GM21576 (cell line): Measurements from ENCODE around the gene RAB26.

ENCODE experiments used
- ATAC-seq: cut with Tn5 transposase; IDR thresholded peaks from one replicate; pipeline ENCODE4 v1.9.1; 2021; ENCODE audit warnings: mild to moderate bottlenecking, moderate library complexity; ENCODE audit not compliant: unreplicated experiment

The RAB26 gene

GRCh38 chr16:2159175-2159838 is 10.9 kb downstream of the RAB26 start:
- ATAC-seq = no peak

DNA sequence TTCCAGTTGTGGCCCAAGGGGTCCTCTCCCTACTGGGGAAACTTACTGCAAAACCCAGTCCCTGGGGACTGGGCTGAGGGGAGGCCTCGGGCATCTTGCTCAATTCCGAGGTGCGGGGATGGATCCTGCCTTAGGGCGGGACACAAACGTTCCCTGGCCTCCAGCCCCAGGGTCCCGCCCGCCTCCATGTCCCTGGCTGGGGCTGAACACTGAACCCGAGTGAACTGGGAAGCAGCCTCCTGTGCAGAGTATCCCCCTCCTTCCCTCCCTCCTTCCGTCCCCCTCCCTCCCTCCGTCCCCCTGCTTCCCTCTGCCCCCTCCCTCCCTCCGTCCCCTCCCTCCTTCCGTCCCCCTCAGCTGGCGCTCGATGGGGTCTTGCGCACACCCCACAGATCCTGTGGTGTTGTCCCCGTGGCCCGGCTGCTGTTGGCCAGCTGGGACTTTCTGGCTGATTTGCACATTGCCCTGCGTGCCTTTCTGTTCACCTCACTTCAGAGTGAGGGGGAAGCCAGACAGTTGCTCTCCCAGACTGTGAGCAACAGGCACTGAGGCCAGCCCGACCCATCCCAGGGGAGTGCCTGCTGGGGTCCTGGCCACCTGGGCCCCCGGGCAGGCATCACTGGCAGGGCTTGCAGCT is 12.6 kb downstream of the RAB26 start:
- no peak for ATAC-seq

GRCh38 chr16:2161911-2162310 is 13.5 kb downstream of the RAB26 start:
- ATAC-seq = no peak

DNA sequence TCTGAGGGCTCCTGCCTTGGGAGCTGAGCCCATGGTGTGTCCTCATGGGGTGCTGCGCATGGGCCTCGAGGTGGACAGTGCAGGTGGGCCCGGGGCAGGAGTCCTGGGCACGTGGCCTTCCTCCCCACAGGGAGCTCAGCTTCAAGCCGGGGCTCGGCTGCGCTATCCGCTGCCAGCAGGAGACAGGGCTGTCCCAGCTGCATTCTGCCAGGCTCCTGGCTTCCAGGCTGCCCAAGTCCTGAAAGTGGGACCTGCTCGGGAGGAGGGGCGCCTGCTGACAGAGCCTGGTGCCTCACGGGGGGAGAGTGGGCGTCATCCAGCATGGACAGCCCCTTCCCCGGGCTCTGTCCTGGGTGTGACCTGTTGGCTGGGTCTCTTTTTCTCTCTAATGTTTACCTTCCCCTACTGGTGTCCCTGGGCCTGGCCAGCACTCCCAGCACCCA is 14.3 kb downstream of the RAB26 start:
- no peak for ATAC-seq

- ATAC-seq = no peak
These were observed 14.9 kb downstream of the RAB26 start for GRCh38 chr16:2163211-2163881.

DNA sequence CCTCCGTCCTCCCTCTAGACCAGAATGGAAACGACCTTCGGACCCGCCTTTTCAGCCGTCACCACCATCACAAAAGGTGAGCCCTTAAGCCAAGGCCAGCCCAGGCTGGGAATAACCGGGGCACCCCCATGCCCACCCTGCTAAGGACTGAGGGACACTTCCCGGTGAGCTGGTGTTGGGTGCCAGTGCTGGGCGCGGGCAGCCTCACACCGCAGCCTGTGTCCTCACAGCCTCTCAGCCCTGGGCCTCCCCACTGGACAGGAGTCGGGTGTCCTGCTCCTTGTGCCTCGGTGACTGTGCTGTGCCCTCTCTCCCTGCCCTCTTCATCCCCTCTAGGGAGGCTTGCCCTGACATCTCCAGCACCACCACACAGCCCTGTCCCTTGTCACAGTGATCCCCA is 17.4 kb downstream of the RAB26 start:
- no peak for ATAC-seq

GRCh38 chr16:2166263-2167067 is 18.0 kb downstream of the RAB26 start:
- no peak for ATAC-seq

DNA sequence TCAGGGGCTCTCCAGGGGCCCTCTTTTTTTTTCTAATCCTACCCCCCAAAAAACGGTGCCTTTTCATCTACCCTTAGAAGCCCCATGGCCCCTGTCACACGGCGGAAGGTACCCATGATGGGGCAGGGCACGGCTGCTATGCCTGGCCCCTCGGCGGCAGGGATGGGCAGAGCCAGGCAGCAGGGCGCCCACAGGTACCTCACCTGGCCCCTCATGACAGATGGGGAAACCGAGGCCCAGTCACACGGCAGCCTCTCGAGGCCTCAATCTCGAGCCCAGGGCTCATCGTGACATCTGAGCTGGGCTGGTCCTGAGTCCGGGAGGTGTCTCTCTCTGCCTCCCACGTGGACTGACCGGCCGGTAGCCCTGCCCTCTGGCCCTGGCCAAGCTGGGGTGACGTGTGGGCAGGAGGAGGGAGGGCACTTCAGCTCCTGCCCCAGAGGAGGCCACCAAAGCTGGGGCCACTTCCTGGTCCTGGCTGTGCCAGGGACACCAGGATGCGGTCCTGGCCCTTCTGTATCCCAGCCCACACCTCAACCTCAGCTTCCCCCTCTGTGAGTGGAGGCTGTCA is 18.7 kb downstream of the RAB26 start:
- ATAC-seq = no peak

GRCh38 chr16:2170080-2170479 is 21.7 kb downstream of the RAB26 start:
- ATAC-seq = no peak

DNA sequence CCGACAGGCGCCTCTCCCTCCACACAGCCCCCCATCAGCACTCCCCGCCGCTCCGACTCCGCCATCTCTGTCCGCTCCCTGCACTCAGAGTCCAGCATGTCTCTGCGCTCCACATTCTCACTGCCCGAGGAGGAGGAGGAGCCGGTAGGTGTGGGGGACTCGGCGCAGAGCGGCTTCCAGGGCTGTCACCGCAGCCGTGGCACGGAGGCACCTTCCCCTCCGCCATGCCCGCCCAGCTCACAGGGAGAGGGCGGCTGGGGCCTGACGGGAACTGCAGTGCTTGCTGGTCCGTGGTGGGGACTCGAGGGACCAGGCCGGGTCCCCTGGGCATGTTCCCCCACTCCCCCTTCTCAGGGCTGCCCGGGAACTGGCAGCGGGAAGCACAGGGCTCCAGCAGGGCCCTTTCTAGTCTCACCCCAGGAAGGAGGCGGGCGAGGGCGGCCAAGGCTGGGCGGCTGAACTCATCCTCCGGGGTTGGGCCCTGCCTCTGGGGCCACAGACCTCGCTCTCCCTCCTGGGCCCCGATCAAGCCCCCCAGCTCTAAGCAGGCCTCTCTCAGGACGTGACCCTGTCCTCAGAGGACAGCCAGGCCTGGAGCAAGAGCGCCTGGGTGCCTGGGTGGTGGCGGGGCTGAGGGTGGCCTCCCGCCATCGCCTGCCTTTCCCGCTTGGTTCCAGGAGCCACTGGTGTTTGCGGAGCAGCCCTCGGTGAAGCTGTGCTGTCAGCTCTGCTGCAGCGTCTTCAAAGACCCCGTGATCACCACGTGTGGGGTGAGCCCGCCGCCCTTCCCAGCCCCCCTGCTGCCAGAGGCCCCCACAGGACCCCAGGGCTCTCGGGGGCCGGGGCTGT is 22.4 kb downstream of the RAB26 start:
- ATAC-seq = no peak

GRCh38 chr16:2171601-2172178 is 23.3 kb downstream of the RAB26 start:
- ATAC-seq = no peak

GRCh38 chr16:2172688-2173335 is 24.4 kb downstream of the RAB26 start:
- no peak for ATAC-seq

DNA sequence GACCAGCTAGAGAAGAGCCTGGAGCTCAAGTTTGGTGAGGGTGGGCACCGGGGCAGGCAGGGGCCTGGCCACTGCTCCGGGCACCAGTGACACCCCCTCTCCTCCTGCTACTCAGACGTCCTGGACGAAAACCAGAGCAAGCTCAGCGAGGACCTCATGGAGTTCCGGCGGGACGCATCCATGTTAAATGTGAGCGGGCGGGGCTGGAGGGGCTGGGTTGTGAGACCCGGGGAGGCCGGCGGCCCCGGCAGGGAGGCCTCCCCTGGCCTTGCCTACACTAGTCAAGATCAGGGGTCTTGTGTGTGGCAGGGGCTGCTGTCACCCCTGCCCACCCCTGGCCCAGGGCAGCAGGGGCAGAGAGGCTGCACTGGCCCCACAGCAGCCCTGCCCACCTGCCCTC is 24.9 kb downstream of the RAB26 start:
- ATAC-seq = no peak

GRCh38 chr16:2173916-2174315 is 25.5 kb downstream of the RAB26 start:
- no peak for ATAC-seq

DNA sequence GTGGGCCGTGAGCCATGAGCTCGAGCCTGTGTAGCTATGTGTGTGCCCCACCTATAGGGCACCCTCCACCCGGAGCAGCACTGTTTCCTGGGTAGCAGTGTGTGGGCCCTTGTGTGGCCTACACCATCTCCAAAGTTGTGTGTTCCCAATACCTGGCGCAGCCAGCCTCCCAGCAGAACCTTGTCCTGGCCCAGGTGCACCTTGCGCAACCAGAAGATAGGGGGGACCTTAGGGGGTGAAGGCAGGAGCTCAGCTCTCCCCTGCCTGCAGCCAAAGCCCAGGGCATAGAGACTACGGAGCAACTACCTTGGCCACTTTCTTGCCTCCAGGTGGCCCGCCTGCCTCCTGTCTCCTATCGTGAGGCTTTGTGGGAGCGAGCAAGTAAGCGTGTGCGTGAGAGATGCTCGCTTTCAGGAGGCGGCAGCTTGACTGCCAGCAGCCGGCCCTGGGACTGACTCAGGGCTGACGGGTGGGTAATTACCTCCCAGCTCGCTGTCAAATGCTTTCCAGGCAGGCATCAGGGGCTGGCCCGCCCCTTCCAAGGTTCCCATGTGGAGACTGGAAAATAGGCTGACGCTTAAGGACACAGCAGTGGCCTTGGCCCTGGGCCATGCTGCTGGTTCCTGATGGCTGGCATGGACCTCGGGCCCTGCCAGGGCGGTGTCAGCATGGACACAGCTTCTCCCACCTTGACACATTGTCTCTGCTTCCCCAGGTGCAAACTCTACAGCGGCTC is 26.1 kb downstream of the RAB26 start:
- no peak for ATAC-seq

- ATAC-seq = no peak
These were observed 27.0 kb downstream of the RAB26 start for GRCh38 chr16:2175454-2175853.

- no peak for ATAC-seq
These were observed 27.6 kb downstream of the RAB26 start for GRCh38 chr16:2176047-2176446.

DNA sequence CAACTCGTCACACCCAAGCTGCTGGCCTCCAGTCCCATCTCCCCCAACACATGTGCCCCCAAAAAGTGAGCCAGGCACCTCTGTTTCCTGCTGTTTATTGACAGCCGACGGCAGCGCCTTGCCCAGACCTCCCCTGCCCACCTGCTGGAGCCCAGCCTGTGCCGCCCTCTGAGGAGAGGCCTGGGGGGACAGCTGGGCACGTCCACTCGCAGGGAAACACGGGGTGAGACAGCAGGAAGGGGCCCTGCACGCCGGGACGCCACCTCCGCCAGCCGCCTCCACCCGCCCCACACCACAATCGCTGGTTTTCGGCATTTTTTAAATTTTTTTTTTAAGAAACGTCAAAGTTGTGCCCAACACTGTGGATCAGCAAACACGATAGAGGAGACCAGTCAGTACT is 28.7 kb downstream of the RAB26 start:
- no peak for ATAC-seq

DNA sequence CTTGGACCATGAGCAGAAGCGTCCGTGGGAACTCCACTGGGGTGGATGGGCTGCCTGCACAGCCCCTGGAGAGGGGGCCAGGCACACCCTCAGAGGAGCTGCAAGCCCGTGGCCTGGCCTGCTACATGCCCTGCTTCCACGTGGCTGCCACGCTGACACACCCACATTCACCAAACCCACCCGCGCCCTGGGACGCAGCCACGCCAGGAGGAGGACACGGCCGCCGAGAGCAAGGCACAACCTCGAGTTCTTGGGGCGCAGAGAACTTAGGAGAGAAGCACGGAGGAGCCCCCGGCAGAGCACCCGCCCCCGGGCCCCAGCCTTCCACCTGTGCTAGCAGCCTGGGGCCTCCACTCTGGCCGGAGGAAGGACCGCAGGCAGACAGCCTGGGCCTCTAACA is 29.1 kb downstream of the RAB26 start:
- no peak for ATAC-seq
